Right lobe of liver (tissue), 6 donors: Measurements from ENCODE around the gene SLC5A4. TPM values are rescaled to one million over a fixed set of nuclear protein-coding genes. Genes with fewer than 3 reads are reported as not detected.
"Not testable (repeated sequence)": the region's sequence is repeated elsewhere in the genome, so short reads cannot be mapped to it uniquely, and the experiment has no call there.

ENCODE experiments used
- ATAC-seq, 4 donors: fragments of 200-7000 bp; cut with Tn5 transposase; one replicate each; pipeline ENCODE4 v1.9.1; 2020; ENCODE audit warnings: mild to moderate bottlenecking in 4 of 4, moderate library complexity in 4 of 4
- DNase-seq, 3 donors: peaks; one replicate each; pipeline ENCODE4 v3.0.0-alpha.2; 2020
- H3K27ac ChIP-seq, 3 donors: fragments of 200-600 bp; one replicate each; pipeline ENCODE4 v1.8.0; 2022
- H3K27me3 ChIP-seq, 2 donors: fragments of 200-600 bp; one replicate each; pipeline ENCODE4 v1.8.0; 2022
- H3K36me3 ChIP-seq, 4 donors: fragments of 200-600 bp; sonication (generic) in 1 of 4; one replicate each; pipeline versions ENCODE4 v1.5.1 to v1.8.0; 2017 to 2022; ENCODE audit warnings: control low read depth in 1 of 4
- H3K4me1 ChIP-seq, 4 donors: fragments of 200-600 bp; sonication (generic) in 1 of 4; one replicate each; pipeline versions ENCODE4 v1.5.1 to v1.8.0; 2017 to 2022; ENCODE audit warnings: control low read depth in 1 of 4
- H3K4me3 ChIP-seq, 3 donors: fragments of 200-600 bp; one replicate each; pipeline ENCODE4 v1.8.0; 2022
- H3K9me3 ChIP-seq, 4 donors: fragments of 200-600 bp; sonication (generic) in 1 of 4; one replicate each; pipeline versions ENCODE4 v1.5.1 to v1.8.0; 2017 to 2022; ENCODE audit warnings: control low read depth in 1 of 4
- POLR2A ChIP-seq: fragments of 450-650 bp; IDR thresholded peaks from one replicate; pipeline ENCODE4 v1.6.1; 2017; ENCODE audit warnings: antibody characterized with exemption, mild to moderate bottlenecking
- WGBS: methylation state at CpG from one replicate; pipeline ENCODE4 v1.1.6; 2018; ENCODE audit warnings: low coverage, low lambda C conversion rate; ENCODE audit not compliant: insufficient coverage; ENCODE audit errors: missing lambda C conversion rate; 5-methylcytosine and 5-hydroxymethylcytosine counted together
- intact Hi-C, 2 donors: fragments of 100-400 bp; cut with DNase I; formaldehyde crosslinking; loops; one replicate each; pipeline versions ENCODE4 v1.11.2 to v1.14.1; 2022
- total RNA-seq, 6 experiments: library from RNA; depleted of rRNA in 2 of 6; stranded (reverse); fragments of >200 nt in 2 of 6; fragmentation: NEBNext Ultra II Directional in 3 of 6; extraction: Animal tissue kit (Norgen Biotek cat#: 25700) in 3 of 6; gene quantifications; one replicate each; pipeline versions ENCODE4 v1.1.0 to v1.2.4, GENCODE V29; 2016 to 2023
- TF ChIP-seq, protein P1 (sequence below), 4 donors: fragments of 200-600 bp in 3 of 4; fragments of 450-650 bp in 1 of 4; IDR thresholded peaks; one replicate each; pipeline versions ENCODE4 v1.5.1 to v1.8.0; 2016 to 2022; ENCODE audit warnings: antibody characterized with exemption in 4 of 4, mild to moderate bottlenecking in 2 of 4
- donor health status: DM: no; HTN: yes; CAD: no.
- donor health status: DM: no; HTN: no; CAD: no.
- donor health status: DM: no; HTN: no; CAD: no.
- donor health status: DM: no; HTN: yes; CAD: no.
- donor health status: DM: no; HTN: yes; CAD: no.

The SLC5A4 gene
- total RNA-seq, 6 experiments from 2014 or later = 0.11 to 0.20 (median 0.16) TPM; not detected in 2

DNA sequence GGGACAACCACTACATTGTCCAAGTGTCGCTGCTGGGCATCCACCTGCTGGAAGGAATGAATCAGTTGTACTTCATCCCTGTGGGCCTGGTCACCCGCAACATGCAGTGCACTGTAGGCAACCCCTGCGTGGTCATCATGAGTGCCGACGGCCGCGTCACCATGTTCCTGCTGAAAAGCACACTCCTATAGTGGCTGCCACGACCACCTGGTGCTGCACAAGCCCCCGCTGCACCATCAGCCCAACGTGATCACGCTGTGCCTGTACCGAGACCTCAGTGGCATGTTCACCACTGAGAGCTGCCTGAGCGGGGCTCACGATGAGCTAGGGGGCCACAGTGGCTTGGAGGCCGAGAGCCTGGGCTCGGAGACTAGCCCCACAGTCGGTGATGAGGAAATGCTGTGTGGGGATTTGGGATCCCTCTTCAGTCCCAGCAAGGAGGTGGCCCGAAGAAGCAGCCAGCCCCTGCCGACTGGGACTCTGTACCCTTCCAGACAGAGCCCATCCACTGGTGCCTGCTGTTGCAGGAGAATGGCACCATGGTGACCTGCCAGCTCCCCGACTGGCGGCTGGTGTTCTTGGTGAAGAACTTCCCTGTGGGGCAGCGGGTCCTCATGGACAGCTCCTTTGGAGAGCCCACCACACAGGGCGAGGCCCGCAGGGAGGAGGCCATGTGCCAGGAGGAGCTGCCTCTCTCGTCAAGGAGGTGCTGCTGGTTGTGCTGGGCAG, 15.7 kb upstream of the SLC5A4 start:
- Histone ChIP-seq H3K36me3 (no peaks in the 10 kb centered on the region), H3K4me1 (peaks cover 0 to 2% (median under 1%) of the 10 kb centered on the region in 4 donors), H3K27me3 (no peaks in the 10 kb centered on the region), H3K4me3 (no peak overlapping the region), H3K9me3 (no peaks in the 10 kb centered on the region), H3K27ac (no peak overlapping the region)
- intact Hi-C loops = no loop called here
- ATAC-seq (peak in 1 of 4 donors; percentile 7), DNase-seq (peak in 1 of 3 donors; percentile 52)
- WGBS = 67% methylated on average over 1 of the region's 25 CpGs
- TF ChIP-seq, protein P1, sequence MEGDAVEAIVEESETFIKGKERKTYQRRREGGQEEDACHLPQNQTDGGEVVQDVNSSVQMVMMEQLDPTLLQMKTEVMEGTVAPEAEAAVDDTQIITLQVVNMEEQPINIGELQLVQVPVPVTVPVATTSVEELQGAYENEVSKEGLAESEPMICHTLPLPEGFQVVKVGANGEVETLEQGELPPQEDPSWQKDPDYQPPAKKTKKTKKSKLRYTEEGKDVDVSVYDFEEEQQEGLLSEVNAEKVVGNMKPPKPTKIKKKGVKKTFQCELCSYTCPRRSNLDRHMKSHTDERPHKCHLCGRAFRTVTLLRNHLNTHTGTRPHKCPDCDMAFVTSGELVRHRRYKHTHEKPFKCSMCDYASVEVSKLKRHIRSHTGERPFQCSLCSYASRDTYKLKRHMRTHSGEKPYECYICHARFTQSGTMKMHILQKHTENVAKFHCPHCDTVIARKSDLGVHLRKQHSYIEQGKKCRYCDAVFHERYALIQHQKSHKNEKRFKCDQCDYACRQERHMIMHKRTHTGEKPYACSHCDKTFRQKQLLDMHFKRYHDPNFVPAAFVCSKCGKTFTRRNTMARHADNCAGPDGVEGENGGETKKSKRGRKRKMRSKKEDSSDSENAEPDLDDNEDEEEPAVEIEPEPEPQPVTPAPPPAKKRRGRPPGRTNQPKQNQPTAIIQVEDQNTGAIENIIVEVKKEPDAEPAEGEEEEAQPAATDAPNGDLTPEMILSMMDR (IDR thresholded peaks at IDR 0.05) = no peak
- TF ChIP-seq POLR2A = no peak

DNA sequence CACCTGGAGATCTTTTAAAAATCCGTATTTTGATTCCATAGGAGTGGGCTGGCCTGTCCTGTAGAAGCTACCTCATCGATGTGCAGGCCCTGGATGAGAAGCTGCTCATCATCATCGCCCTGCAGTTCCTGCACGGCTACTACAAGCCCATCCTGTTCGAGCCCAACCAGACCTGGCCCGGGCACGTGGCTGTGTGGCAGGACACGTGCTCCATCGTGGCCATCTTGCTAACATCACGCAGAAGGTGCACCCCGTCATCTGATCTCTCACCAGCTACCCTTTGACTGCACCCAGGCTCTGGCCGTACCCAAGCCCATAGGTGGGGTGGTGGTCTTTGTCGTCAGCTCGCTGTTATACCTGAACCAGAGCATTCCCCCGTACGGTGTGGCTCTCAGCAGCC, 14.2 kb upstream of the SLC5A4 start:
- ATAC-seq = no peak

DNA sequence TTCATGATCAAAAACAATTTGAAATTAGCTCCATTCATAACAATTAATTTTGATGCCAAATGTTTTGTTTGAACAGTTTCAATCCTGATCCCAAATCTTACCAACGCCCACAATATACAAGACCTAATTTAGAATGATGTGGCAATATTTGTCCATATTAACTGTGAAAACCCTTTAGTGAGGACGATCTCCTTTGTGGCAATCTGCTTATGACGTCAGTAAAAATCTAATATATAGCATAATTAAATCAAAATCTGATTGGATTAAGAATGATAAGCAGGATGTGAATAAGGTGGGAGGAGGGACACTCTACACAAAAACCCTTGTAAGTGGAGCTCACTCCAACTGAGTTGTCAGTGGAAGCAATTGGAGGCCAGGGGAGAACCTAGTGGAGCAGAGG, 11.9 kb upstream of the SLC5A4 start:
- no peak for ATAC-seq
- Histone ChIP-seq H3K36me3 (no peaks in the 10 kb centered on the region), H3K9me3 (no peaks in the 10 kb centered on the region), H3K27ac (no peak overlapping the region), H3K4me1 (peaks cover 0 to 6% (median 2%) of the 10 kb centered on the region in 4 donors), H3K4me3 (no peak overlapping the region), H3K27me3 (no peaks in the 10 kb centered on the region)
- no peak for DNase-seq
- 22% methylated on average over 3 of the region's 3 CpGs for WGBS
- intact Hi-C loops = loop anchor here (5.0 to 10.0 kb wide), 2 partner anchors 62 to 65 kb away; partner anchors contain the start of gene RFPL2 (in 1 of the 2)
- TF ChIP-seq, protein P1 (IDR thresholded peaks at IDR 0.05) = no peak
- no peak for TF ChIP-seq POLR2A

More for the DNA sequence above, 14.2 kb upstream of the SLC5A4 start:
- Histone ChIP-seq H3K27me3 (no peaks in the 10 kb centered on the region), H3K9me3 (no peaks in the 10 kb centered on the region), H3K4me1 (peaks cover 0 to 6% (median 2%) of the 10 kb centered on the region in 4 donors), H3K27ac (no peak overlapping the region), H3K36me3 (no peaks in the 10 kb centered on the region), H3K4me3 (no peak overlapping the region)
- TF ChIP-seq, protein P1 (IDR thresholded peaks at IDR 0.05) = no peak
- TF ChIP-seq POLR2A = no peak
- WGBS = 80% methylated on average over 2 of the region's 16 CpGs
- intact Hi-C loops = loop anchor here (5.0 to 10.0 kb wide), 2 partner anchors 65 to 67 kb away; partner anchors contain the start of gene RFPL2 (in 1 of the 2)
- no peak for DNase-seq

DNA sequence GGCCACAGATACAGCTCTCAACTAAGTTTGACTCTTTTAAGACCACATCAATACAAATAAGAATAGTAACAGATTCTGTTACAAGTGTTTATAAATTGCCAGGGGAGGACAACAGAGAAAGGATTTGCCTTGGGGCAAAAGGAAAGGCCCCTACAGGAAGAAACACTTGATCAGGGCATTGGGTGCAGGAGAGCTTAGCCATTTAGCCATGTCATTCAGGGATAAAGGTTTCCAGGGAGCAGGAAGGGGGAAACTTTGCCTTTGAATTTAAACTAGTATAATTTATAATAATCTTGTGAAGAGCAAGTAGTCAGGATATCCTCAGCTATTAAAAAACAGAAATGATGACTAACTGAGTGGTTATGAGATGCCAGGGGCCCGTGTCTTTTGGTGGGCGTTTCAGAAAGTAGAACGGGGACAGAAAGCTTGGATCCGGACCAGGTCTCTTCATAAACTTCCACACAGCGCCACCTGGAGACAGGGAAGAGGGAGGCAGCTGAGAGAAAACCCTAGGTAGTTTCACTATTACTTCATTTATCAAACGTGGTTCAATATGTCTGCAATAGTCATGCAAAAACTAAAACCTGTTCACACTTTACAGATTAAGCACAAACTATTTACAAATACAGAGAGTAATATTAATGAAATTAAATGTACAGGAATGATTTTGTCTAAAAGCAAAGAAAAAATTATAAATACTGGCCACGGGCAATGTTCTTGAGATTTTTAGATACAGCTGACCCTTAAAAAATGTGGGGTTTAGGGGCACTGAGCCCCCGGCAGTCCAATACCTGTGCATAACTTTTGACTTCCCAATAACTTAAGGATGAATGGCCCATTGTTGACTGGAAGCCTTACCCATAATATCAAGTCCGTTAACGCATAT, 11.0 kb upstream of the SLC5A4 start:
- peak; percentile 64 to 75 (median 65) for DNase-seq
- WGBS = 29% methylated on average over 10 of the region's 10 CpGs
- peak overlapping the region in 1 of 3 donors; percentile 25 for H3K4me3 ChIP-seq

DNA sequence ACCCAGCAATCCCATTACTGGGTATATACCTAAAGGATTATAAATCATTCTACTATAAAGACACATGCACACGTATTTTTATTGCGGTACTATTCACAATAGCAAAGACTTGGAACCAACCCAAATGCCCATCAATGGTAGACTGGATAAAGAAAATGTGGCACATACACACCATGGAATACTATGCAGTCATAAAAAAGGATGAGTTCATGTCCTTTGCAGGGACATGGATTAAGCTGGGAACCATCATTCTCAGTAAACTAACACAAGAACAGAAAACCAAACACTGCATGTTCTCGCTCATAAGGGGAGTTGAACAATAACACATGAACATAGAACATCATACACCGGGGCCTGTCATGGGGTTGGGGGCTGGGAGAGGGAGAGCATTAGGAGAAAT, 8.5 kb upstream of the SLC5A4 start:
- H3K27ac ChIP-seq, DNase-seq, ATAC-seq, H3K36me3 ChIP-seq, H3K9me3 ChIP-seq, H3K4me3 ChIP-seq, H3K27me3 ChIP-seq: not testable (repeated sequence)
- WGBS = 94% methylated on average over 4 of the region's 4 CpGs
- H3K4me1 ChIP-seq = peaks cover 0 to 14% (median 2%) of the 10 kb centered on the region in 4 donors
- intact Hi-C loops = loop anchor here in 1 of 2 donors (10.0 kb wide), 1 partner anchor 59 kb away; the partner anchor contains the start of gene RFPL2

More for the DNA sequence above, 11.0 kb upstream of the SLC5A4 start:
- peaks cover 0 to 12% (median 2%) of the 10 kb centered on the region in 4 donors for H3K4me1 ChIP-seq
- no peak for TF ChIP-seq POLR2A
- TF ChIP-seq, protein P1 (IDR thresholded peaks at IDR 0.05) = peak; percentile 84 to 90 (median 89)
- intact Hi-C loops = loop anchor here (5.0 to 10.0 kb wide), 2 partner anchors 61 to 64 kb away; partner anchors contain the start of gene RFPL2 (in 1 of the 2)
- H3K36me3 ChIP-seq = no peaks in the 10 kb centered on the region
- H3K9me3 ChIP-seq = no peaks in the 10 kb centered on the region
- H3K27ac ChIP-seq = no peak overlapping the region
- ATAC-seq = peak; percentile 87 to 97 (median 94)
- no peaks in the 10 kb centered on the region for H3K27me3 ChIP-seq
